ENCODE measurements around the gene CORO1C. TPM values are rescaled to one million over a fixed set of nuclear protein-coding genes. Genes with fewer than 3 reads are reported as not detected.
"Not testable (repeated sequence)": the region's sequence is repeated elsewhere in the genome, so short reads cannot be mapped to it uniquely, and the experiment has no call there.

Gene CORO1C
- total RNA-seq, 1 donor from 2014 or later: 76.4 TPM

GRCh38 chr12:108759924-108760323 lies 28.6 kb upstream of the CORO1C start:
- intact Hi-C loops (cut with DNase I): no loop called here
- no peak for ATAC-seq
- no peak for DNase-seq (ENCODE audit: missing footprints)

GRCh38 chr12:108757856-108758255 lies 26.5 kb upstream of the CORO1C start:
- no peak for ATAC-seq
- no peak for DNase-seq (ENCODE audit: missing footprints)
- intact Hi-C loops (cut with DNase I): no loop called here

DNA sequence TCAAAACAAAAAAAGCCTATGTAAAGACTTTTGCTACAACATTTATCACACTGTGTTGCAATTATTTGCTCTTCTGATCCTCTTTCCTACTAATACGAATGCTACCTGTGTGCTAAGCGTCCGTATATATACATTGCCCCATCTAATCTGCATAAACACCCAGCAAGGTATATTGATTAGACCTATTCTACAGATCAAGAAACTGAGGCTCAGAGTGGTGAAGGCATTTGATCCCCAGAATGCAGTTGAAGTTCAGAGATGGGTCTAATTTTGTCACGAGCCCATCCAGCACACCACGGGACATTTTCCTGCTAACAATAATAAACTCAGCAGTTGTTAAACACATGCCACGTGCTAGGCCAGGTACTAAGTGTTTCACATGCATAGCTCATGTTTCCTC lies 25.1 kb upstream of the CORO1C start:
- intact Hi-C loops (cut with DNase I): no loop called here
- DNase-seq (ENCODE audit: missing footprints): no peak
- no peak for ATAC-seq

GRCh38 chr12:108755481-108755880 lies 24.2 kb upstream of the CORO1C start:
- ATAC-seq (no peak), DNase-seq (ENCODE audit: missing footprints) (no peak)
- intact Hi-C loops (cut with DNase I): no loop called here

- intact Hi-C loops (cut with DNase I): no loop called here
- DNase-seq (ENCODE audit: missing footprints) (no peak), ATAC-seq (no peak)
Measured at GRCh38 chr12:108753976-108754375, 22.7 kb upstream of the CORO1C start.

DNA sequence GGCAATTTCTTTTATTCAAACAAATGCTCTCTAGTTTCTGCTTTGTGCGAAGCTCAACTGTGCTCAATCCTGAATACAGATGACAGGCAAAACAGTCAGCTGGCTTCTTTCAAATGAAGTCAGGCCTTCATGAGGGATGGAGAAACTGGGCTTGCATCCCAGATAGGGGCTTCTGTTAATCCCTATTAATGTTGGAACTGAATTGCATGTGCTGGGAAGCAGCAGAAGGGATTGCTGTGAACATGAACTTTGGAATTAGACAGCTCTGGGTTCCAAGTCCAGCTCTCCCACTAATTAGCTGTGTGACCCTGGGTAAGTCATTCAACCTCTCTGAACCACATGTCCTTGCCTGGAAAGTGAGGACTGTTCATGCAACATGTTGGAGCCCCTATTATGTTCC lies 21.1 kb upstream of the CORO1C start:
- intact Hi-C loops (cut with DNase I): no loop called here
- DNase-seq (ENCODE audit: missing footprints) (no peak), ATAC-seq (peak; percentile 75)

DNA sequence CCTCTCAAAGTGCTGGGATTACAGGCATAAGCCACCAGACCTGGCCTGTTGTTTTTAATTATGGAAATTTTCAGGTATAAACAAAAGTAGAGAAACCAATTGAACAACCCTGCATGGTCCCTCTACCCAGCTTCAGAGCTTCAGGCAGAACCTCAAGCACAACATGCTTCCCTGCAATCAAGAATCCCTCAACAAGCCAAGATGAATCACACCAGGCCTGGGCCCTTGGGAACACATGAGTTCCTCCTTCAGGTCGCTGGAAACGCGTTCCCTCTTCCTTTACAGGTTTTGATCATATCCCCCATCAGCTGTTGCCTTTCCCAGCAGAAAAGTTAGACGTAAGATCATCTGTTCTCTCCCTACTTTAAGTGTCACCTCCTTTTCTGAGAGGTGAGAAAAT lies 20.5 kb upstream of the CORO1C start:
- ATAC-seq: peak; percentile 75
- DNase-seq (ENCODE audit: missing footprints): no peak
- intact Hi-C loops (cut with DNase I): no loop called here

DNA sequence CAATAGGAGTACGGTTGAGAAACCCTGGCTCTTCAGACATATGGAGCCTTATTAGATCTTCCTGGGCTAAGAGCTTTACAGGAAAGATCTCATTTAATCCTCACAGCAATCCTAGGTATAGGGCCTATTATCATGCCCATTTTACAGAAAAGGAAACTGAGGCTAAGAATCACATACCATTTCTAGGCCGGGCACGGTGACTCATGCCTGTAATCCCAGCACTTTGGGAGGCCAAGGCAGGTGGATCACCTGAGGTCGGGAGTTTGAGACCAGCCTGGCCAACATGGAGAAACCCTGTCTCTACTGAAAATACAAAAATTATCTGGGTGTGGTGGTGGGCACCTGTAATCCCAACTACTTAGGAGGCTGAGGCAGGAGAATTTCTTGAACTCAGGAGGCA lies 19.7 kb upstream of the CORO1C start:
- DNase-seq (ENCODE audit: missing footprints); ATAC-seq; intact Hi-C loops (cut with DNase I): not testable (repeated sequence)

- intact Hi-C loops (cut with DNase I): no loop called here
- ATAC-seq (peak; percentile 33), DNase-seq (ENCODE audit: missing footprints) (no peak)
Measured at GRCh38 chr12:108750526-108750925, 19.2 kb upstream of the CORO1C start.

GRCh38 chr12:108747563-108747962 lies 16.2 kb upstream of the CORO1C start:
- intact Hi-C loops (cut with DNase I): no loop called here
- ATAC-seq: no peak
- no peak for DNase-seq (ENCODE audit: missing footprints)

- no peak for ATAC-seq
- no peak for DNase-seq (ENCODE audit: missing footprints)
- intact Hi-C loops (cut with DNase I): no loop called here
Measured at GRCh38 chr12:108745641-108746040, 14.3 kb upstream of the CORO1C start.

DNA sequence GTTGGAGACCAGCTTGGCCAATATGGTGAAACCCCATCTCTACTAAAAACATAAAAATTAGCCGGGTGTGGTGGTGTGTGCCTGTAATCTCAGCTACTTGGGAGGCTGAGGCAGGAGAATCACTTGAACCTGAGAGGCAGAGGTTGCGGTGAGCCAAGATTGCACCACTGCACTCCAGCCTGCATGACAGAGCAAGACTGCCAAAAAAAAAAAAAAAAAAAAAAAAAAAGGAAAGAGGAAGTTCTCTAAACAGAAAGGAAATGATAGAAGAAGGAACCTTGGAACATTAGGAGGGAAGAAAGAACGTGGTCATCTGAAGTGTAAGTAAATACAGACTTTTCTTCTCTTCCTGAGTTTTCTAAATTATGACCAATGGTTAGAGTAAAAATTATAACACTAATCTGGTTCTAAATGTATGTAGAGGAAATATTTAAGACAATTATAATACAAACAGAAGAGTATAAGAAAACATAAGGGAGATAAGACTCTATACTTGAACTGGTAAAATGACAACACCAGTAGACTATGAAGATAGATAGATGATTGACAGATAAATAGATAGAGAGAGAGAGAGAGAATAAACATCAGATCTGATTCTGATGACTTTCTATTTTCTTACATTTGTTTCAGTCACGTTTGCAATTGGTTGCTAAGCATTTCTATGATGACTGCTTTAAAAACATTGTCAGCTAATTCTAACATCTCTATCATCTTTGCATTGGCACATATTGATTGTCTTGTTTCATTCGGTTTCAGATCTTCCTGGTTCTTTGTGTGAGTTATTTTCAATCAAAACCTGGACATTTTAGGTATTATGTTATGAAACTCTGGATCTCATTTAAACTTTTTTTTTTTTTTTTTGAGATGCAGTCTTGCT lies 12.9 kb upstream of the CORO1C start:
- ATAC-seq (no peak), DNase-seq (ENCODE audit: missing footprints) (no peak)
- intact Hi-C loops (cut with DNase I): no loop called here

DNA sequence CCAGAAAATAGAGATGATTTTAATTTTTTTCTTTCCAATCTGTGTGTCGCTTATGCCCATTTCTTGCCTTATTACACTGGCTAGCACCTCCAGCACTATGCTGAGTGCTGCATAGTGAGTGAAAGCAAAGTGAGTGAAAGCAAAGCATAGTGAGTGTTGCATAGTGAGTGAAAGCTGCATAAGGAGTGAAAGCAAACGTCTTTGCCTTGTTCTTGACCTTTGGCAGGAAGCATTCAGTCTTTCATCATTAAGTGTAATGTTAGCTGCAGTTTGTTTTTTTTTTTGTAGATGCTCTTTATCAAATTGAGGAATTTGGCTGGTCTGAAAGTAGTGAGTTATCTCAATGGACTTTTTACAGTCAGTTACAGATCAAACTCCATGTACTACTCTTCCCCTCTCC lies 6.9 kb upstream of the CORO1C start:
- intact Hi-C loops (cut with DNase I): no loop called here
- DNase-seq (ENCODE audit: missing footprints) (no peak), ATAC-seq (no peak)

DNA sequence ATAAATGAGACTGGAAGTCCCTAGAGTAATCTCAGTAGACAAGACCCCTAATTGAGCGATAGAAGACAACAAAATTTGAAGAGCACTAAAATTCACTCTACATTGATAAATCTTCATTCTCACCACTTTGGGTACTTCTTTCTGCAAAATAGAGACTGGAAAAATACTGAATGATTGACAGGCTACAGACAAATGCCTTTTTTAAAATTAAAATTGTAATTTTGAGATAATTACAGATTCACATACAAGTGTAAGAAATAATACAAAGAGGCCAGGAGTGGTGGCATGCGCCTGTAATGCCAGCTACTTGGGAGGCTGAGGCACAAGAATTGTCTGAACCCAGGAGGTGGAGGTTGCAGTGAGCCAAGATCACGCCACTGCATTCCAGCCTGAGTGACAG lies 4.5 kb upstream of the CORO1C start:
- intact Hi-C loops (cut with DNase I): no loop called here

GRCh38 chr12:108734200-108734906 lies 3.0 kb upstream of the CORO1C start:
- no peak for ATAC-seq
- DNase-seq (ENCODE audit: missing footprints): no peak
- intact Hi-C loops (cut with DNase I): loop anchor here (5.0 kb wide), 2 partner anchors 38 to 53 kb away; no protein-coding TSS in a partner anchor

More for the DNA sequence above, 4.5 kb upstream of the CORO1C start:
- DNase-seq (ENCODE audit: missing footprints) (no peak), ATAC-seq (no peak)

GRCh38 chr12:108733230-108733531 lies 1.9 kb upstream of the CORO1C start:
- not testable (repeated sequence) for DNase-seq (ENCODE audit: missing footprints); ATAC-seq
- intact Hi-C loops (cut with DNase I): loop anchor here (5.0 kb wide), 2 partner anchors 39 to 54 kb away; no protein-coding TSS in a partner anchor

DNA sequence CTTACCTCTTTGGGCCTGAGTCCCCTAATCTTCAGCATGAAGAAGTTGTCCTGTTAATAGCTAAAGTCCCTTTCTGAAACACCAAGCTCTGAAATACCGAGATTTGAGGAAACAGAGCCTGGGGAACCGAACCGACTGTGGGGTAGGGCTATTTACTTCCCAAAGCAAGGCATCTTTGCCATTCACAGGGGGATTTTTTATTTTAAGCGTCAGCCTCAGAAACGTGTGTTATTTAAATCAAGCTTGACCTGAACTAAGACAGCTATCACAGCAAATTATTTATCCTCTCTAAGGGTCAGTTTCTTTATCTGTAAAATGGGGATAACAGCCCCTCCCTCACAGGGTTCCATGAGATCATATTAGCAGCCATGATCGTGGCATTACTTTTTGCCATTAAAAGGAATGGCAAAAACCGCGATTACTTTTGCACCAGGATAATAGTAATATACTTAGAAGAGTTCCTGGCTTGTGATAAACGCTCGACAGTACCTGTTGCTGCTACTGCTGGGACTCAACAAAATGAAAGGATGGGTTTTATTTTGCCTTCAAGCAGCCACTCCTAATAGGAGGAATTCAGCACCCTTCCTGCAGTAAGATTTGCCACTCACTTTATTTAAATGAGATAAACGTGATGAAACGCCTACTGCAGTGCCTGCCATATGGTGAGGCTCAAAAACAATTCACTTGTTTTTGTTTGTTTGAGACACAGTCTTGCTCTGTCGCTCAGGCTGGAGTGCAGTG lies 1.3 kb upstream of the CORO1C start:
- no peak for ATAC-seq
- intact Hi-C loops (cut with DNase I): loop anchor here (5.0 kb wide), 2 partner anchors 40 to 55 kb away; no protein-coding TSS in a partner anchor
- no peak for DNase-seq (ENCODE audit: missing footprints)

DNA sequence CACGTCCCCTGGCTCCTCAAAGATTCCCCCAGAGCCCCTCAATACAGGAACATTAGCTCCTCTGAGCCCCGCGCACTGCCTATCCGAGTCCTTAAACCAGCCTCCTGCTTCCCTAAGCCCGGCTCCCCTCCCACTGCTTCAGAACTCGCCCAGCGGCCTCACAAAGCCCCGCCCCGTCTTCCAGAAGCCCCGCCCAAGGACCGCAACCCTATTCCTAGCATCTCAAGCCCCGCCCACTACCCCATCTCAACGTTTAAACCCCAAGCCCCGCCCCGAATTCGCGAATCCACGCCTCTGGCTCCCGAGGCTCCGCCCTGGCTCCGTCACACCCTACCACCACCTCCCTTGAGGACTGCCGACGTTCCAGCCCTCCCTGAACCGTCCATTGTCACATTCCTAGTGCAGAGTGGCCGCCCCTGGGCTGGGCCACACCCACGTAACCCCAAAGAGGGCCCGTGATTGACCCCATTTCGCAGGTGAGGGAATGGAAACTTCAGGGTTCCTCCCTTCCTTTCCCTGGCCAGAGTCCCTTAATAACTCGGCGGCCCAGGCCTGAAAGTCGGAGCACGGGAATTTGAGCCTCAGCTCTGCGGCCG lies 646 bp upstream of the CORO1C start:
- DNase-seq (ENCODE audit: missing footprints) (peak; percentile 100), ATAC-seq (peak; percentile 89)
- intact Hi-C loops (cut with DNase I): loop anchor here (2.0 to 5.0 kb wide), 7 partner anchors 40 to 171 kb away; partner anchors contain the start of gene SART3
